ENCODE data around the gene ATXN1.
"Not testable (repeated sequence)": the region's sequence is repeated elsewhere in the genome, so short reads cannot be mapped to it uniquely, and the experiment has no call there.

The ATXN1 gene

GRCh38 chr6:16568128-16568527, 193.1 kb downstream of the ATXN1 start:
- DNase-seq (ENCODE audit: low spot score): no peak

- no peak for DNase-seq (ENCODE audit: low spot score)
Observed at GRCh38 chr6:16567071-16567470, 194.2 kb downstream of the ATXN1 start.

GRCh38 chr6:16564436-16564835, 196.8 kb downstream of the ATXN1 start:
- no peak for DNase-seq (ENCODE audit: low spot score)

- DNase-seq (ENCODE audit: low spot score): no peak
Observed at GRCh38 chr6:16563628-16564240, 197.5 kb downstream of the ATXN1 start.

GRCh38 chr6:16562498-16562897, 198.8 kb downstream of the ATXN1 start:
- no peak for DNase-seq (ENCODE audit: low spot score)

- no peak for DNase-seq (ENCODE audit: low spot score)
Observed at GRCh38 chr6:16559071-16559470, 202.2 kb downstream of the ATXN1 start.

- no peak for DNase-seq (ENCODE audit: low spot score)
Observed at GRCh38 chr6:16555550-16555949, 205.7 kb downstream of the ATXN1 start.

GRCh38 chr6:16553531-16553930, 207.7 kb downstream of the ATXN1 start:
- no peak for DNase-seq (ENCODE audit: low spot score)

GRCh38 chr6:16551466-16551865, 209.8 kb downstream of the ATXN1 start:
- no peak for DNase-seq (ENCODE audit: low spot score)

GRCh38 chr6:16548121-16548520, 213.1 kb downstream of the ATXN1 start:
- no peak for DNase-seq (ENCODE audit: low spot score)

- no peak for DNase-seq (ENCODE audit: low spot score)
Observed at GRCh38 chr6:16547587-16547986, 213.7 kb downstream of the ATXN1 start.

- no peak for DNase-seq (ENCODE audit: low spot score)
Observed at GRCh38 chr6:16546861-16547260, 214.4 kb downstream of the ATXN1 start.

- no peak for DNase-seq (ENCODE audit: low spot score)
Observed at GRCh38 chr6:16545382-16545781, 215.9 kb downstream of the ATXN1 start.

GRCh38 chr6:16544521-16544920, 216.7 kb downstream of the ATXN1 start:
- no peak for DNase-seq (ENCODE audit: low spot score)

- DNase-seq (ENCODE audit: low spot score): no peak
Observed at GRCh38 chr6:16544006-16544405, 217.3 kb downstream of the ATXN1 start.

- DNase-seq (ENCODE audit: low spot score): no peak
Observed at GRCh38 chr6:16543521-16543920, 217.7 kb downstream of the ATXN1 start.

GRCh38 chr6:16542070-16542469, 219.2 kb downstream of the ATXN1 start:
- DNase-seq (ENCODE audit: low spot score): no peak

- no peak for DNase-seq (ENCODE audit: low spot score)
Observed at GRCh38 chr6:16540804-16541752, 220.2 kb downstream of the ATXN1 start.

- DNase-seq (ENCODE audit: low spot score): not testable (repeated sequence)
Observed at GRCh38 chr6:16540383-16540782, 220.9 kb downstream of the ATXN1 start.

GRCh38 chr6:16539086-16539931, 222.0 kb downstream of the ATXN1 start:
- no peak for DNase-seq (ENCODE audit: low spot score)

- no peak for DNase-seq (ENCODE audit: low spot score)
Observed at GRCh38 chr6:16535564-16535963, 225.7 kb downstream of the ATXN1 start.

- no peak for DNase-seq (ENCODE audit: low spot score)
Observed at GRCh38 chr6:16533721-16534136, 227.5 kb downstream of the ATXN1 start.

Measured in RKO (cell line).